NCI-H1694 treated with DMSO at 0.1 percent for 48 hours (cell line): ENCODE results near the gene CKAP2L.

Source experiments
- DNase-seq: peaks from one replicate; lab custom pipeline; 2025; lab: John Stamatoyannopoulos, UW

The CKAP2L gene

GRCh38 chr2:112762276-112762675 is 2.1 kb downstream of the CKAP2L start:
- no peak for DNase-seq

- no peak for DNase-seq
These were observed 4.3 kb downstream of the CKAP2L start for GRCh38 chr2:112760149-112760548.

GRCh38 chr2:112758711-112759110 is 5.7 kb downstream of the CKAP2L start:
- no peak for DNase-seq

- DNase-seq, result no peak
These were observed 7.1 kb downstream of the CKAP2L start for GRCh38 chr2:112757265-112757664.

GRCh38 chr2:112756207-112756606 is 8.2 kb downstream of the CKAP2L start:
- DNase-seq, result no peak

GRCh38 chr2:112755444-112755843 is 9.0 kb downstream of the CKAP2L start:
- DNase-seq, result no peak

- no peak for DNase-seq
These were observed 9.8 kb downstream of the CKAP2L start for GRCh38 chr2:112754564-112754963.

- no peak for DNase-seq
These were observed 11.7 kb downstream of the CKAP2L start for GRCh38 chr2:112752667-112753066.

GRCh38 chr2:112751451-112752197 is 12.8 kb downstream of the CKAP2L start:
- no peak for DNase-seq

- no peak for DNase-seq
These were observed 13.9 kb downstream of the CKAP2L start for GRCh38 chr2:112750560-112750843.

GRCh38 chr2:112749755-112750559 is 14.5 kb downstream of the CKAP2L start:
- peak; percentile 39 for DNase-seq

- no peak for DNase-seq
These were observed 23.9 kb downstream of the CKAP2L start for GRCh38 chr2:112740527-112740926.

- DNase-seq, result no peak
These were observed 26.7 kb downstream of the CKAP2L start for GRCh38 chr2:112737542-112738232.

- DNase-seq, result no peak
These were observed 30.5 kb downstream of the CKAP2L start for GRCh38 chr2:112733871-112734270.

GRCh38 chr2:112733456-112733855 is 31.0 kb downstream of the CKAP2L start:
- no peak for DNase-seq

- no peak for DNase-seq
These were observed 32.9 kb downstream of the CKAP2L start for GRCh38 chr2:112731479-112731878.

GRCh38 chr2:112730791-112731190 is 33.6 kb downstream of the CKAP2L start:
- no peak for DNase-seq

- no peak for DNase-seq
These were observed 34.2 kb downstream of the CKAP2L start for GRCh38 chr2:112730216-112730615.

GRCh38 chr2:112728378-112729175 is 35.8 kb downstream of the CKAP2L start:
- no peak for DNase-seq

GRCh38 chr2:112728029-112728362 is 36.4 kb downstream of the CKAP2L start:
- DNase-seq, result no peak

- no peak for DNase-seq
These were observed 37.0 kb downstream of the CKAP2L start for GRCh38 chr2:112727276-112728028.
